GM12892 (cell line): ENCODE results near the gene GPR35. TPM values are rescaled to one million over a fixed set of nuclear protein-coding genes. Genes with fewer than 3 reads are reported as not detected.

Experiments
- DNase-seq: peaks from one replicate; pipeline ENCODE4 v3.0.0; 2011; ENCODE audit not compliant: insufficient read length
- FAIRE-seq: peaks from 2 replicates; lab custom pipeline; 2011; peaks lifted over from hg19 to GRCh38; lab: Jason Lieb, UNC
- POLR2A ChIP-seq: IDR thresholded peaks from 2 replicates; pipeline ENCODE4 v1.6.1; 2011; ENCODE audit warnings: low read depth, low read length, control low read depth
- POLR2AphosphoS5 ChIP-seq: IDR thresholded peaks from 2 replicates; pipeline ENCODE4 v1.6.1; 2011; ENCODE audit warnings: low read depth, low read length, control low read depth
- TAF1 ChIP-seq: IDR thresholded peaks from 2 replicates; pipeline ENCODE4 v1.6.1; 2011; ENCODE audit warnings: low read depth, mild to moderate bottlenecking, control low read depth, low read length, borderline replicate concordance
- polyA plus RNA-seq: library from polyadenylated mRNA; unstranded; fragments of >200 nt; gene quantifications from one replicate; pipeline ENCODE4 v1.2.1, GENCODE V29; 2012; ENCODE audit warnings: missing spikeins, inconsistent platforms; ENCODE audit not compliant: missing spikeins

GPR35 gene, protein sequence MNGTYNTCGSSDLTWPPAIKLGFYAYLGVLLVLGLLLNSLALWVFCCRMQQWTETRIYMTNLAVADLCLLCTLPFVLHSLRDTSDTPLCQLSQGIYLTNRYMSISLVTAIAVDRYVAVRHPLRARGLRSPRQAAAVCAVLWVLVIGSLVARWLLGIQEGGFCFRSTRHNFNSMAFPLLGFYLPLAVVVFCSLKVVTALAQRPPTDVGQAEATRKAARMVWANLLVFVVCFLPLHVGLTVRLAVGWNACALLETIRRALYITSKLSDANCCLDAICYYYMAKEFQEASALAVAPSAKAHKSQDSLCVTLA
- polyA plus RNA-seq = 1.1 TPM

DNA sequence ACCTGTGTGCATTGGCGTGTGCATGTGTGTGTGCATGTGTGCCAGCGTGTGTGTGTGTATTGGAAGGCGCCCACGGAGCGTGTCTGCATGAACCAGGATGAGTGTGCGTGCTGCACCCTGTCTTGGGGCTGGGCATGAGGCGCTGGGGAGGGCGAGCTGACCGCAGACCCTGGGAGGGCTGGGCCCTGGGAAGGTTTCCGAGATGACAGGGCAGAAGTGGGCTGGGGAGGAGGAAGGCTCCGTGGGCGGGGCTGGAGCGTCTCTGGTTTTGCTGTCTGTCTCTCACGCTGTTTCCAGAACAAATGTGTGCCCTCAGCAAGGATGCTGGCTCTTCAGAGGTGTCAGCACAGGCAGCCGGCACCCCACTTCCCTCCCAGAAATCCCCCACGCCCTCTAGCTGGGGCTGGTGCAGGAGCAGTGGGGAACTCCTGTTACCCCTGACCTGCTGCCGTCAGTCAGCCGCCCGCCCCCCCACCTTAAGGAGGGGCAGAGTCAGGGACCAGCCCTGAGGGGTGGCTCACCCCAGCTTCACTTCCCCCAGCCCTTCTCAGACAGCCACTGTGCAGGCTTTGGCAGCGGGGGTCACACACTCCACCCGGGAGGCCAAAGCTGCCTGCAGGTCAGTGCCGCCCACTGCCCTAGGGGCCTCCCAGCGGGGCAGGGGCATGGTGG lies at the start of gene GPR35:
Gene GPR35, plus strand, starts transcription at position 531 of the 672 bp plus-strand sequence. CDS start 4,473 bp downstream, outside the sequence.
- DNase-seq (peak; percentile 53), FAIRE-seq (peak; percentile 85)
- TF ChIP-seq TAF1 (no peak), POLR2A (no peak), POLR2AphosphoS5 (no peak)

DNA sequence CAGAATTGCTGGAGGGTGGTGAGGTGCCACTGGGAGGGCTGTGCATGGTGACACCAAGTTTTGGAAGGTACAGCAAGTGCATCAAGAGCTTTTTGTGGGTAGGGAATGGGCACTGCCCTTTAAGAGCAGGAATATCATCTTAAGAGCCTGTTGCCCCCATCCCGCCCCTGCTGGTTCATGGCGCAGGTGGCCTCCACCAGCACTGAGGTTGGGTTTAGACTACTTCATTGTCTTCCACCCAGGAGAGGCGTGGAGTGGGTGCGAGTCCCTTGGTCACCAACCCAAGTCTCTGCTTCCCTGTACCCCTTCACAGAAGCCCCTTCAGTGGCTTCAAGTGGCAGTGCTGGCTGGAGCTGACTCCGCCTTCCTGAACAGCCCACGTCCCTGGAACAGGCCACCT lies 49.2 kb upstream of the GPR35 start:
- no peak for FAIRE-seq
- TF ChIP-seq POLR2A = no peak
- no peak for TF ChIP-seq TAF1
- no peak for DNase-seq

DNA sequence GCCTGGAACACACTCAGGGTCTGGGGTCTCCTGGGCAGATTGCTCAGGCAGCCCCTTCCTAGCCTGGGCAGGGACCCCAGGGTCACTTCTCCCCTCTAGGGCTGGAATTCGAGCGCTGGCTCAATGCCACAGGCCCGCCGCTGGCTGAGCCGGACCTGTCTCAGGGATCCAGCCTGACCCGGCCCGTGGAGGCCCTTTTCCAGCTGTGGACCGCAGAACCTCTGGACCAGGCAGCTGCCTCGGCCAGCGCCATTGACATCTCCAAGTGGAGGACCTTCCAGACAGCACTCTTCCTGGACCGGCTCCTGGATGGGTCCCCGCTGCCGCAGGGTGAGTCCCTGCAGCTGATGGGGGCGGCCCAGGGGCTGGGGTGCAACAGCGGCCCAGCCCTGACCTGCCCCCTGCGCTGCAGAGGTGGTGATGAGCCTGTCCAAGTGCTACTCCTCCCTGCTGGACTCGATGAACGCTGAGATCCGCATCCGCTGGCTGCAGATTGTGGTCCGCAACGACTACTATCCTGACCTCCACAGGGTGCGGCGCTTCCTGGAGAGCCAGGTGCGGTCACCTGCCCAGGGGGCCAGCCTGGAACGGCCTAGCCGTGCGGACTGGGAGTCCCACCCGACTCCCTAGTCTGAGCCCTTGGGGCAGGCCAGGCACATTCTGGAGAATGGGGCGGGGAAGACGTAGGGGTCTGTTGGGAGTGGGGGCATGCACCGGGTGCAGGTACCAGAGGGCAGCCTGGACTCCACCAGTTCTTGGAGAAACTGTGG lies 48.7 kb upstream of the GPR35 start:
- DNase-seq (no peak), FAIRE-seq (no peak)
- TF ChIP-seq TAF1 (no peak), POLR2AphosphoS5 (no peak), POLR2A (no peak)

DNA sequence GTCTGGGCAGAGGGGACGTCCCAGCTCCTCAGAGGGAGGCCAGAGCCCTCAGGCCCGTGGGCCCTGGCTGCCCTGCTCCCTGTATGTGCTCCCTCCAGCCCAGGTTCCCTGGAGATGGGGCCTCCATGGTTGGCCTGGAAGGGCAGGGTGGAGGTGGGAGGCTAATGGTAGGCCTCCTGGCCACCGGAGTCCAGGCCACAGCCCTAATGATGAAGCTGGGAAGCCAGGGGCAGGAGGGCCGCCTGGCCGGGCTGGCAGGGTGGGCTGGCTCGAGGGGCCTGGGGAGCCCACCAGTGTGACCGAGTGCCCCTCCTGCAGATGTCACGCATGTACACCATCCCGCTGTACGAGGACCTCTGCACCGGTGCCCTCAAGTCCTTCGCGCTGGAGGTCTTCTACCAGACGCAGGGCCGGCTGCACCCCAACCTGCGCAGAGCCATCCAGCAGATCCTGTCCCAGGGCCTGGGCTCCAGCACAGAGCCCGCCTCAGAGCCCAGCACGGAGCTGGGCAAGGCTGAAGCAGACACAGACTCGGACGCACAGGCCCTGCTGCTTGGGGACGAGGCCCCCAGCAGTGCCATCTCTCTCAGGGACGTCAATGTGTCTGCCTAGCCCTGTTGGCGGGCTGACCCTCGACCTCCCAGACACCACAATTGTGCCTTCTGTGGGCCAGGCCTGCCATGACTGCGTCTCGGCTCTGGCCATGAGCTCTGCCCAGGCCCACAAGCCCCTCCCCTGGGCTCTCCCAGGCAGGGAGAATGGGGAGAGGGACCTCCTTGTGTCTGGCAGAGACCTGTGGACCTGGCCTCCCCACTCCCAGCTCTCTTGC lies 47.8 kb upstream of the GPR35 start:
- DNase-seq (no peak), FAIRE-seq (no peak)
- TF ChIP-seq POLR2A = no peak
- TF ChIP-seq TAF1 = no peak
- no peak for TF ChIP-seq POLR2AphosphoS5

DNA sequence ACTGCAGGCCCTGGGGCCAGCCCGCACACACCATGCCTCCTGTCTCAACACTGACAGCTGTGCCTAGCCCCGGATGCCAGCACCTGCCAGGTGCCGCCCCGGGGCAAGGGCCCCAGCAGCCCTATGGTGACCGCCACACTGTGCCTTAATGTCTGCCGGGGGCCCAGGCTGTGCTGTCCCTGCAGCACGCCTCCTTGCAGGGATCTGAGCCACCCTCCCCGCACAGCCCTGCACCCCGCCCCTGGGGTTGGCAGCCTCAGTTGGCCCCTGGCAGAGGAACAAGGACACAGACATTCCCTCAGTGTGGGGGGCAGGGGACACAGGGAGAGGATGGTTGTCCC lies 47.2 kb upstream of the GPR35 start:
- TF ChIP-seq POLR2A = no peak
- no peak for TF ChIP-seq POLR2AphosphoS5
- no peak for TF ChIP-seq TAF1
- DNase-seq = no peak
- FAIRE-seq = no peak

DNA sequence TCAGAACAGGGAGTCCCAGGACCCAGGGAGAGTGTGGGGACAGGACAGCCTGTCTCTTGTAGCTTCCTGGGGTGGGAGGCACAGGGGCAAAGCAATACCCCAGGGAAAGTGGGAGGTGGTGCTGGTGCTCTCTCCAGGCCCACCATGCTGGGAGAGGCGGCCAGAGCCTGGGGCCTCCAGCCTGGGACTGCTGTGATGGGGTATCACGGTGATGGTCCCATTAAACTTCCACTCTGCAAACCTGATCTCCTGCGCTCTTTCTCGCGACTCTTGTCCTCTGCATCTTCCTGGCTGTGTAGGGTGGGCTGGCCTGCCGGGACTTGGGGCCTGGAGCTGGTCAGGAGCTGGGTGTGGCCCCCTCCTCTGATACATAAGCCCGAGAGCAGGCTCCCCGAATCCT lies 46.8 kb upstream of the GPR35 start:
- DNase-seq (no peak), FAIRE-seq (no peak)
- TF ChIP-seq POLR2A = no peak
- no peak for TF ChIP-seq POLR2AphosphoS5

DNA sequence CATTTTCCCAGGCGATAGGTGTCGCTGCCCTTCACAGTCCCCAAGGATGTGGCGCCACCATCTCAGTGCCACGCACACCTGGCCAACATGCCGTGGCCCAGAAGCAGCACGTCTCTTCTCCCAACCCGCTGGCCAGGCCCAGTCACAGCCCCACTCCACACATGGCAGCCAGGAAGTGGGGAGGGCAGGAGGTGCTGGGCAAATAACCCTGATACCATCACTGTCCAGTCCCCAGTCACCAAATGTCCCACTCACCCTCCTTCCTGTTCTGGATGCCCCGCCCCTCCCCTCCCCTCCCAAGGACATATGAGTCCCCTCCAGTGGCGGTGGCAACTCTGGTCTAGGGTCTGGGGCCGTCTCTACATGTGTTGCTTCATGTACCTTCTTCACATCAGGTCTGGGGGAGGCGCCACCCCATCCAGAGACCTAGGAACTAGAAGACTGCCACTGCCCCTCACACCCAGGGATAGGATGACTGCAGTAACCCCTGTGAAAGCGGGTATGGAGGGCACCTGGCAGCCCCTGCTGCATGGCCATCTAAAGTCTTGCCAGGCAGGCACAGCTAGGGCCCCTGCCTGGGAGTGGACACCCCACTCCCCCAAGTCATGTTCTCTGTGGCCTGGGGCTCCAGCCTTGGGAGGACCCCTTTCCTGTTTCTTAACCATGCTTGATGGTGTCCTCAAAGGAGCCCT lies 46.1 kb upstream of the GPR35 start:
- TF ChIP-seq TAF1 (no peak), POLR2A (no peak), POLR2AphosphoS5 (no peak)
- FAIRE-seq (peak; percentile 17), DNase-seq (no peak)

DNA sequence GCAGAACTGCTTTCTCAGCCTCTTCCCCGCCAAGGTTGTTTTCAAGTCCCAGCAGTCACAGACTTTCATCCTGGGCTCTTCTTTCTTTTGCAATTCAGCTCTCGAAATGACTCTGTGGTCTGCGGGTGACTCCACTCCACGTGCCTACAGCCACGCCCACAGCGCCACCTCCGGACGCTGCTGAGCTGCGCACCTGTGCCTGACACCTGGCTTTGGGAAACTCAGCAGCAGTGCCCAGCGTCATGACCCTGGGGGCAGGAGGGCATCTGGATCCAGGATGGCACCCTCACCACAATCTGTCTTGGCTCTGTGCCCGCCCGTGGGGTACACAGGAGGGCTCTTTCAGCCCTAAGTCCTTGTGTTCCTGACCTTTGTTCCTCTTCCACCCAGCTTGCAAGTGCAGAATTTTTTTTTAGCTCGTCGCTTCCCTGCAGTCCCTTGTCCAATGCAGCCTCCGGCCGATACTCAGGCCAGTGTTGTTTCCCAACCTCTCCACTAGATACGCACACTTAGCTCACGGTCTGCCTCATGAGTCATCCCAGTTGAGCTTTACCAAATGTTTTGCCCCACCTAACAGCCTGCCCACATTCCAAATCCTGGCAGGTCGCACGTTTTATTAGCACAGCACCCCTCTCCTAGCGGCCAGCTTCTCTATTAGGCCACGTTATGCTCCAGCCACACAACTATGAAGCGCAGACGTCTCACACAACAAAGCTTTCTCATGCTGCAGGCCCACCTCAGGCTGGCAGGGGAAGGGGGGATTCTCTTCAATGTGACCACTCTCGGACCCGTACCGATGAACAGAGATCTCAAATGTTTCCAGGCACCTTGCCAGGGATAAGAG lies 45.3 kb upstream of the GPR35 start:
- peak; percentile 95 for FAIRE-seq
- no peak for DNase-seq
- no peak for TF ChIP-seq POLR2AphosphoS5
- 0 out of 2 replicates have a peak, but pooled peaks have one; percentile 15 for TF ChIP-seq POLR2A
- TF ChIP-seq TAF1 = no peak

DNA sequence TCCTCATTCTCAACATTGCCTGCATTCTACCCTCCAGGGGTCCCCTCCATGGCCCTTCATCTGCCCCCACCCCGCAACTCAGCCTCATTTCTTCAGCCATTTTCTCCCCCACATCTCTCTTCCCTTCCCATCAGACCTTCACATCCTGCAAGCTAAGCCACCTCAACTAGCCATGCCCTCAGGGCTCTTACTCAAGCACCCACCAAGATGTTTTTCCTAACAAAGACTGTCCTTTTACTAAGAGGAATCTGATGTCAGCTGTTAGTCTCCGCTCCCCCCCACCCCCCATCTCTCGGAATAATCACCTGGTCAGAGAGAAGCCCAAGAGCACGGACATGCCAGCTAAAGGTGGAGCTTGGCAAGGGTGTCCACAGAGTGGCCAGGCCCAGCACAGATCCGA lies 43.5 kb upstream of the GPR35 start:
- TF ChIP-seq POLR2AphosphoS5 (no peak), TAF1 (no peak), POLR2A (no peak)
- no peak for FAIRE-seq
- DNase-seq = no peak

DNA sequence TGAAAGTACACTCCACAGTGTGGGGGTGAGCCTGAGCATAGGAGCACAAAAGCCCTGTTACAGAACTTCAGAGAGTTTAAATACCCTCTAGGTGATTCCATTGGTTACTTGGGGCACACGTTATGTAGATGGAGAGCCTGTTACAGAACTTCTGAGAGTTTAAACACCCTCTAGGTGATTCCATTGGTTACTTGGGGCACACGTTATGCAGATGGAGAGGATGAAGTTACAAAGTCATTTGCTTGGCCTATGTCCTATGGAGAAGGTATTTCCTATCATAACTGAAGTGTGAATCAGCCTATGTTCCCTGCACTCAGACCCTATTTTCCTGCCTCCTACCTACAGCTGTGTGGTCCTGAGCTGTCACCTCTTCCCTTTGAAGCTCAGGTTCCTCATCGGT lies 42.5 kb upstream of the GPR35 start:
- FAIRE-seq = peak; percentile 33
- TF ChIP-seq TAF1 (no peak), POLR2AphosphoS5 (peak; percentile 55; the same call in 1 of the 2 replicates), POLR2A (no peak)
- DNase-seq = no peak
